Mesothelial cell of epicardium (in vitro differentiated cells): Measurements from ENCODE around the gene ARID4B. TPM values are rescaled to one million over a fixed set of nuclear protein-coding genes. Genes with fewer than 3 reads are reported as not detected.

ENCODE experiments used
- DNase-seq, 2 experiments: peaks; one replicate each; pipeline ENCODE4 v3.0.0; 2021; ENCODE audit warnings: low spot score in 2 of 2; ENCODE audit not compliant: unreplicated experiment in 2 of 2
- H3K27ac Mint-ChIP-seq: 2 replicates; pipeline ENCODE4 v1.8.0; 2021; ENCODE audit warnings: mixed read lengths
- H3K27me3 Mint-ChIP-seq: 2 replicates; pipeline ENCODE4 v1.8.0; 2021; ENCODE audit warnings: low read depth, mixed read lengths
- H3K36me3 Mint-ChIP-seq: 2 replicates; pipeline ENCODE4 v1.8.0; 2021; ENCODE audit warnings: mixed read lengths
- H3K4me1 Mint-ChIP-seq: 2 replicates; pipeline ENCODE4 v1.8.0; 2021; ENCODE audit warnings: mixed read lengths
- H3K4me3 Mint-ChIP-seq: 2 replicates; pipeline ENCODE4 v1.8.0; 2021; ENCODE audit warnings: mild to moderate bottlenecking, moderate library complexity, mixed read lengths
- H3K9me3 Mint-ChIP-seq: 2 replicates; pipeline ENCODE4 v1.8.0; 2021; ENCODE audit warnings: mixed read lengths
- total RNA-seq: library from RNA; stranded (reverse); gene quantifications from 3 replicates; pipeline ENCODE4 v1.2.1, GENCODE V29; 2021
- TF ChIP-seq, protein P1 (sequence below): fragments of 200-600 bp; sonication (generic); IDR thresholded peaks from one replicate; pipeline ENCODE4 v1.5.0; 2021; ENCODE audit warnings: antibody characterized with exemption; ENCODE audit not compliant: unreplicated experiment

ARID4B gene
- total RNA-seq, 1 donor from 2014 or later = 68.7 TPM

DNA sequence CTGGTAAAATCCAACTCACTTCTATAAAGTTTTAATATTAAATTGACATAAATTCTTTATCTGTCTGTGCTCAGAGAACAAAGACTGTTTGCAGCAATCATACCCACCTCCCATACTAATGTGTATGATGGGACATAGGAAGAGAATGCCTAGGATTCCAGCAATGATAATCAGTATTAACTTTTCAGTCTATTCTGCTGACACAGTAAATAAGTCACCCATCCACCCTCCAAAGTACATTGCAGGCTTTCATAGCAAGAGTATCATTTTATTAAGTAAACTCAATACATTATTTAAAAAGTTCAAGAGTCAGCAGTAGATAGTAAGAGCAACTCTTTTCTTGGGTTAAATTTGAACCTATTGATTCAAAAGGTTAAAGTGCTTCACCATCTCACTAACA, 175.7 kb downstream of the ARID4B start:
- peaks cover 34% of the 10 kb centered on the region for H3K36me3 Mint-ChIP-seq
- no peak overlapping the region for H3K4me3 Mint-ChIP-seq
- no peaks in the 10 kb centered on the region for H3K27me3 Mint-ChIP-seq
- TF ChIP-seq, protein P1, sequence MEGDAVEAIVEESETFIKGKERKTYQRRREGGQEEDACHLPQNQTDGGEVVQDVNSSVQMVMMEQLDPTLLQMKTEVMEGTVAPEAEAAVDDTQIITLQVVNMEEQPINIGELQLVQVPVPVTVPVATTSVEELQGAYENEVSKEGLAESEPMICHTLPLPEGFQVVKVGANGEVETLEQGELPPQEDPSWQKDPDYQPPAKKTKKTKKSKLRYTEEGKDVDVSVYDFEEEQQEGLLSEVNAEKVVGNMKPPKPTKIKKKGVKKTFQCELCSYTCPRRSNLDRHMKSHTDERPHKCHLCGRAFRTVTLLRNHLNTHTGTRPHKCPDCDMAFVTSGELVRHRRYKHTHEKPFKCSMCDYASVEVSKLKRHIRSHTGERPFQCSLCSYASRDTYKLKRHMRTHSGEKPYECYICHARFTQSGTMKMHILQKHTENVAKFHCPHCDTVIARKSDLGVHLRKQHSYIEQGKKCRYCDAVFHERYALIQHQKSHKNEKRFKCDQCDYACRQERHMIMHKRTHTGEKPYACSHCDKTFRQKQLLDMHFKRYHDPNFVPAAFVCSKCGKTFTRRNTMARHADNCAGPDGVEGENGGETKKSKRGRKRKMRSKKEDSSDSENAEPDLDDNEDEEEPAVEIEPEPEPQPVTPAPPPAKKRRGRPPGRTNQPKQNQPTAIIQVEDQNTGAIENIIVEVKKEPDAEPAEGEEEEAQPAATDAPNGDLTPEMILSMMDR = no peak
- no peaks in the 10 kb centered on the region for H3K4me1 Mint-ChIP-seq
- no peak for DNase-seq
- H3K27ac Mint-ChIP-seq = no peak overlapping the region
- no peaks in the 10 kb centered on the region for H3K9me3 Mint-ChIP-seq

DNA sequence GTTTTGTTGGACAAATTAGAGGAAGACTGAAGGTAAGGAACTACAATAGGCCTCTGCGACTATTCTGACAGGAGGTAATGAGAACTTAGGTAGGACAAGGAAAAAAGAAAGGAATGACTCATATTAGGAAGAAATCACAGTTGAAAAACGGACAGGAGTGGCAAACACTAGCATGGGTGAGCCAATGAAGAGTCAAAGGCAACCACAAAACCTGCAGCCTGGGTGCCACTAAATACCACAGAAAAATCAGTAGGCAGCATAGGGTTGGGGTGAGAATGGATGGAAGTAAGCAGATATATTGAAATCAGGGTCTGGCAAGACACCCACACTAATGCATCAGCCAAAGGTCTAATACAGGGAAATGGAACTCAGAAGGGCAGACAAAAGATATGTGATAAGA, 176.9 kb downstream of the ARID4B start:
- no peaks in the 10 kb centered on the region for H3K9me3 Mint-ChIP-seq
- peaks cover 38% of the 10 kb centered on the region for H3K36me3 Mint-ChIP-seq
- no peaks in the 10 kb centered on the region for H3K27me3 Mint-ChIP-seq
- DNase-seq = no peak
- TF ChIP-seq, protein P1 = no peak
- no peak overlapping the region for H3K27ac Mint-ChIP-seq
- H3K4me3 Mint-ChIP-seq = no peak overlapping the region
- no peaks in the 10 kb centered on the region for H3K4me1 Mint-ChIP-seq

DNA sequence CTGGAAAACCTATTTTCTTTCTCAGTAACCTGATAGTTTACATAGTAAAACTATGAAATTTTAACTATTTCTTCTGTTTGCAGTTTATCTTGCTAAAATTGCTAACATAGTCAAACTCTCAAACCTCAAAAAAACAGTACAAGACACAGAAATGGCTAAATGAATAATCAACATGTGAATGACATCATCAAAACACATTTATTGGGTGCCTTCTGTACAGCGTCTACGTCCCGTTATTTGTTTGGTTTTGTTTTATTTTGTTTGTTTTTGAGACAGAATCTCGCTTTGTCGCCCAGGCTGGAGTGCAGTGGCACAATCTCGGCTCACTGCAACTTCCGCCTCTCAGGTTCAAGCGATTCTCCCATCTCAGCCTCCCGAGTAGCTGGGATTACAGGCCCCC, 178.2 kb downstream of the ARID4B start:
- H3K27me3 Mint-ChIP-seq = no peaks in the 10 kb centered on the region
- no peak overlapping the region for H3K4me3 Mint-ChIP-seq
- no peak overlapping the region for H3K27ac Mint-ChIP-seq
- H3K36me3 Mint-ChIP-seq = peaks cover 41% of the 10 kb centered on the region
- TF ChIP-seq, protein P1 = no peak
- no peak for DNase-seq
- H3K4me1 Mint-ChIP-seq = no peaks in the 10 kb centered on the region
- no peaks in the 10 kb centered on the region for H3K9me3 Mint-ChIP-seq

DNA sequence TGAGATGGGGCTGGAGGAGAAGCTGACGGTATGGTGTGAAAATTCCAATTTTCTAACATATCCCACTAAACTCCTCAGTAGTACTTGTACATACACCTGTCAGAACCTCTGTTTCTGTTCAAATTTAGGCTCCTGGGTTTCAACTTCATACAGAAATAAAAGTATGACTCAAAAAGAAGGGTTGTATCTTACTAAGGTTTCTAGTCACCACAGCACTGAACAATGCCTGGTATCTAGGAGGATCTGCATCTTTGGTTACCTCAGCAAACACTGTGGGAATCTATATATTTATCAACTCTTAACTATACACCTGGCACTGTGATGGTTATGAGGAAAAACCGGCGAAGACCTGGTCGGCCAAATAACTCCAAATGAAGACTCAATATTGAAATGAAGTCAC, 180.7 kb downstream of the ARID4B start:
- TF ChIP-seq, protein P1 = no peak
- no peak overlapping the region for H3K4me3 Mint-ChIP-seq
- H3K9me3 Mint-ChIP-seq = no peaks in the 10 kb centered on the region
- H3K27me3 Mint-ChIP-seq = no peaks in the 10 kb centered on the region
- no peak for DNase-seq
- no peak overlapping the region for H3K27ac Mint-ChIP-seq
- H3K36me3 Mint-ChIP-seq = peaks cover 35% of the 10 kb centered on the region
- no peaks in the 10 kb centered on the region for H3K4me1 Mint-ChIP-seq

DNA sequence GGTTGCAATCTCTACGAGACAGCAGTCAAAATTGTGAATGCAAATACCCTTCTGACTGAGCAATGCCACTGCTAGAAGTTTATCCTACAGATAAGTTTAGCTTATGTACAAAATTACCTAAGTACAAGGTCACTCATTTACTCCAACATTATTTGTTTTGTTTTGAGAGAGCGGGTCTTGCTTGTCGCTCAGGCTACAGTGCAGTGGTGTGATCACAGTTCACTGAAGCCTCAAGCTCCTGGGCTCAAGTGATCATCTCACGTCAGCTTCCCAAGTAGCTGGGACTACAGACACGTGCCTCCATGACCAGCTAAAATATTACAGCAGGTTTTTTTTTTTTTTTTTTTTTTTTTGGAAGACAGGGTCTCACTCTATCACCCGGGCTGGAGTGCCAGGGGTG, 182.3 kb downstream of the ARID4B start:
- no peak overlapping the region for H3K27ac Mint-ChIP-seq
- H3K4me3 Mint-ChIP-seq = no peak overlapping the region
- H3K4me1 Mint-ChIP-seq = no peaks in the 10 kb centered on the region
- no peak for DNase-seq
- TF ChIP-seq, protein P1 = no peak
- peaks cover 38% of the 10 kb centered on the region for H3K36me3 Mint-ChIP-seq
- H3K9me3 Mint-ChIP-seq = no peaks in the 10 kb centered on the region
- no peaks in the 10 kb centered on the region for H3K27me3 Mint-ChIP-seq

DNA sequence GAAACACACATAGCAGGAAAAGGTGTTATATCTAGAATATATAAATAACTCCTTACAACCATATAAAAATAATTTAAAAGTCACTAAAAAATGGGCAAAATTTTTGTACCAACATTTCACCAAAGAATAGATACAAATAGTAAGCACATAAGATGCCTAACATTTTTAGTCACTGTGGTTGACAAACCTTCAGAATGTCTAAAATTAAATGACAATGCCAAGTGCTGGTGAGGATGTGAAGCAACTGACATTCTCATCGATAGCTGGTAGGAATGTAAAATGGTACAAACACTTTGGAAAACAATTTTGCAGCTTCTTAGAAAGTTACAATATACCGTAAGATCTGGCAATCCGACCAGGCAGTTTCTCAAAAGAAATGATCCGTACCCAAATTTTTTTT, 185.0 kb downstream of the ARID4B start:
- Mint-ChIP-seq H3K9me3 (no peaks in the 10 kb centered on the region), H3K27ac (no peak overlapping the region)

More for the DNA sequence above, 185.0 kb downstream of the ARID4B start:
- H3K4me1 Mint-ChIP-seq = no peaks in the 10 kb centered on the region
- TF ChIP-seq, protein P1 = no peak
- no peak overlapping the region for H3K4me3 Mint-ChIP-seq
- no peaks in the 10 kb centered on the region for H3K27me3 Mint-ChIP-seq
- DNase-seq = no peak
- peaks cover 44% of the 10 kb centered on the region for H3K36me3 Mint-ChIP-seq
